ENCODE results near the gene PCDHGA3.
"Not testable (repeated sequence)": the region's sequence is repeated elsewhere in the genome, so short reads cannot be mapped to it uniquely, and the experiment has no call there.

Gene PCDHGA3

DNA sequence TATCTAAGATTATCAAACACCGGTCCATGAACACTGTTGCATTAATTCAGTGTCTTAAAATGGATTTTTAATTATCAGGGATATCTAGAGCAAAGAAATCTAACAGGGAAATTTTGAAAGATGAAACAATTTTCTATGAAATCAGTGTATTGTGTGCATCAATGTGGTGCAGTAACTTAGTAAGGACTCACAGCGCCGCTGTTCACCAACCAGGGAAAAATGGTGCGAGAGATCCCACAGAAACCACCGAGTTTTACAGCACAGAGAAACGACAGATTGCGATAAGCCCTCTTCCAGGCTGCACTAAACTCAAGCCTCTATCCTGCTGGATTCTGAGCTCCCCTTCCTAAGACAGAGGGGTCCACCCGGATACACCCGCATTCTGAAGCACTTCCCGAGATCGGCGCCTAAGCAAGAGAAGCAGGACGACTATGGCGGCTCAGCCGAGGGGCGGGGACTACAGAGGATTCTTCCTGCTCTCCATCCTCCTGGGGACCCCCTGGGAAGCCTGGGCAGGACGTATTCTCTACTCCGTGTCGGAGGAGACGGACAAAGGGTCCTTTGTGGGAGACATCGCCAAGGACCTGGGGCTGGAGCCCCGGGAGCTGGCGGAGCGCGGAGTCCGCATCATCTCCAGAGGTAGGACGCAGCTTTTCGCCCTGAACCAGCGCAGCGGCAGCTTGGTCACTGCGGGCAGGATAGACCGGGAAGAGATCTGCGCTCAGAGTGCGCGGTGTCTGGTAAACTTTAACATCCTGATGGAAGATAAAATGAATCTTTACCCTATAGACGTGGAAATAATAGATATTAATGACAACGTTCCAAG is 39.1 kb downstream of the PCDHGA3 start, which contains the start of gene PCDHGA7:
PCDHGA7 (plus strand) TSS at position 274 of the 826 bp plus-strand sequence; CDS start at position 432, 158 bp downstream.
- DNase-seq (ENCODE audit: low read depth in 3 of 3), result no peak

DNA sequence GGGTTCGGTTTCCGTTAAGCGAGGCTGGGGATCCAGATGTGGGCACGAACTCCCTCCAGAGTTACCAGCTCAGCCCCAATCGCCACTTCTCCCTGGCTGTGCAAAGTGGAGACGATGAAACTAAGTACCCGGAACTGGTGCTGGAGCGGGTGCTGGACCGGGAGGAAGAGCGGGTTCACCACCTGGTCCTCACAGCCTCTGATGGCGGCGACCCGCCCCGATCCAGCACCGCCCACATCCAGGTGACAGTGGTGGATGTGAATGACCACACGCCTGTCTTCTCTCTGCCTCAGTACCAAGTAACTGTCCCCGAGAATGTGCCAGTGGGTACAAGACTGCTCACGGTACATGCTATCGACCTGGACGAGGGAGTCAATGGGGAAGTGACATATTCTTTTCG is 39.7 kb downstream of the PCDHGA3 start:
- DNase-seq (ENCODE audit: low read depth in 3 of 3), result no peak

DNA sequence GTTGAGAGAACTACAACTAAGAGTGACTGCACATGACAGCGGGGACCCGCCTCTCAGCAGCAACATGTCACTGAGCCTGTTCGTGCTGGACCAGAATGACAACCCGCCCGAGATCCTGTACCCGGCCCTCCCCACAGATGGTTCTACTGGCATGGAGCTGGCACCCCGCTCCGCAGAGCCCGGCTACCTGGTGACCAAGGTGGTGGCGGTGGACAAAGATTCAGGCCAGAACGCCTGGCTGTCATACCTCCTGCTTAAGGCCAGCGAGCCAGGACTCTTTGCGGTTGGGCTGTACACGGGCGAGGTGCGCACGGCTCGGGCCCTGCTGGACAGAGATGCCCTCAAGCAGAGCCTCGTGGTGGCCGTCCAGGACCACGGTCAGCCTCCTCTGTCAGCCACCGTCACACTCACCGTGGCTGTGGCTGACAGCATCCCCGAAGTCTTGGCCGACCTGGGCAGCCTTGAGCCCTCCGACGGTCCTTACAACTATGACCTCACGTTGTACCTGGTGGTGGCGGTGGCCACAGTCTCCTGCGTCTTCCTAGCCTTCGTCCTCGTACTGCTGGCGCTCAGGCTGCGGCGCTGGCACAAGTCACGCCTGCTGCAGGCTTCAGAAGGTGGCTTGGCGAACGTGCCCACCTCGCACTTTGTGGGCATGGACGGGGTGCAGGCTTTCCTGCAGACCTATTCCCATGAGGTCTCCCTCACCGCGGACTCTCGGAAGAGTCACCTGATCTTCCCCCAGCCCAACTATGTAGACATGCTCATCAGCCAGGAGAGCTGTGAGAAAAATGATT is 41.0 kb downstream of the PCDHGA3 start:
- DNase-seq (ENCODE audit: low read depth in 3 of 3), result no peak

- peak in 1 of 3 experiments; percentile 24 for DNase-seq (ENCODE audit: low read depth in 3 of 3)
Observed at GRCh38 chr5:141387557-141388311, 44.1 kb downstream of the PCDHGA3 start, which contains the start of gene PCDHGB4. Gene PCDHGB4 (plus strand): TSS chr5:141387698. CDS start chr5:141387885, 187 bp downstream.

DNA sequence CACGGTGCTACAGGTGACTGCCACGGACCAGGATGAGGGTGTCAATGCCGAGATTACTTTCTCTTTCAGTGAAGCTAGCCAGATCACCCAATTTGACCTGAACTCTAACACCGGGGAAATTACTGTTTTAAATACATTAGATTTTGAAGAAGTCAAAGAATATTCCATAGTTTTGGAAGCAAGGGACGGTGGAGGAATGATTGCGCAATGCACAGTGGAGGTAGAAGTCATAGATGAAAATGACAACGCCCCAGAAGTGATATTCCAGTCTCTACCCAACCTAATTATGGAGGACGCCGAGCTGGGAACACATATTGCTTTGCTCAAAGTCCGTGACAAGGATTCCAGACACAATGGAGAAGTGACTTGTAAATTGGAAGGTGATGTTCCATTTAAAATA is 45.0 kb downstream of the PCDHGA3 start:
- DNase-seq (ENCODE audit: low read depth in 3 of 3), result no peak

GRCh38 chr5:141389153-141390042 is 45.8 kb downstream of the PCDHGA3 start:
- DNase-seq (ENCODE audit: low read depth in 3 of 3), result no peak

- no peak for DNase-seq (ENCODE audit: low read depth in 3 of 3)
Observed at GRCh38 chr5:141392429-141393198, 49.0 kb downstream of the PCDHGA3 start, which contains the start of gene PCDHGA8. Gene PCDHGA8 (plus strand): TSS chr5:141392633. CDS start chr5:141392814, 181 bp downstream.

GRCh38 chr5:141393267-141393666 is 49.6 kb downstream of the PCDHGA3 start:
- DNase-seq (ENCODE audit: low read depth in 3 of 3), result no peak

DNA sequence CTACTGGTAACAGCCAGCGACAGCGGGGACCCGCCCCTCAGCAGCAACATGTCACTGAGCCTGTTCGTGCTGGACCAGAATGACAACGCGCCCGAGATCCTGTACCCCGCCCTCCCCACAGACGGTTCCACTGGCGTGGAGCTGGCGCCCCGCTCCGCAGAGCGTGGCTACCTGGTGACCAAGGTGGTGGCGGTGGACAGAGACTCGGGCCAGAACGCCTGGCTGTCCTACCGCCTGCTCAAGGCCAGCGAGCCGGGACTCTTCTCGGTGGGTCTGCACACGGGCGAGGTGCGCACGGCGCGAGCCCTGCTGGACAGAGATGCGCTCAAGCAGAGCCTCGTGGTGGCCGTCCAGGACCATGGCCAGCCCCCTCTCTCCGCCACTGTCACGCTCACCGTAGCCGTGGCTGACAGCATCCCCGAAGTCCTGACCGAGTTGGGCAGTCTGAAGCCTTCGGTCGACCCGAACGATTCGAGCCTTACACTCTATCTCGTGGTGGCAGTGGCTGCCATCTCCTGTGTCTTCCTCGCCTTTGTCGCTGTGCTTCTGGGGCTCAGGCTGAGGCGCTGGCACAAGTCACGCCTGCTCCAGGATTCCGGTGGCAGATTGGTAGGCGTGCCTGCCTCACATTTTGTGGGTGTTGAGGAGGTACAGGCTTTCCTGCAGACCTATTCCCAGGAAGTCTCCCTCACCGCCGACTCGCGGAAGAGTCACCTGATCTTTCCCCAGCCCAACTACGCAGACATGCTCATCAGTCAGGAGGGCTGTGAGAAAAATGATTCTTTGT is 51.0 kb downstream of the PCDHGA3 start:
- DNase-seq (ENCODE audit: low read depth in 3 of 3), result not testable (repeated sequence)

Measured in stimulated activated CD4-positive, alpha-beta T cell treated with anti-CD3 and anti-CD28 coated beads, TNF-alpha, amount 100 ng/mL, for 24 hours (primary cell).